Neural progenitor cell (in vitro differentiated cells): ENCODE results near the gene GPRC5A. TPM values are rescaled to one million over a fixed set of nuclear protein-coding genes. Genes with fewer than 3 reads are reported as not detected.

Source experiments
- DNase-seq: peaks from one replicate; pipeline ENCODE4 v3.0.0-alpha.2; 2016; ENCODE audit warnings: low spot score
- H2AFZ ChIP-seq: fragments of 200-600 bp; sonication (generic); replicated peaks from 2 replicates; pipeline ENCODE4 v1.6.1; 2016; ENCODE audit warnings: antibody characterized with exemption
- H3F3A ChIP-seq: fragments of 200-600 bp; sonication (generic); 2 replicates; pipeline ENCODE4 v1.6.1; 2016; ENCODE audit warnings: antibody characterized with exemption, low read depth
- H3K27ac ChIP-seq: fragments of 200-600 bp; sonication (generic); 2 replicates; pipeline ENCODE4 v1.5.1; 2016; ENCODE audit warnings: mild to moderate bottlenecking
- H3K27me3 ChIP-seq: fragments of 200-600 bp; sonication (generic); 2 replicates; pipeline ENCODE4 v1.6.1; 2016; ENCODE audit warnings: mild to moderate bottlenecking, moderate library complexity
- H3K36me3 ChIP-seq: fragments of 200-600 bp; sonication (generic); 2 replicates; pipeline ENCODE4 v1.5.1; 2016
- H3K4me1 ChIP-seq: fragments of 200-600 bp; sonication (generic); 2 replicates; pipeline ENCODE4 v1.6.1; 2016; ENCODE audit warnings: mixed run types
- H3K4me2 ChIP-seq: fragments of 200-600 bp; sonication (generic); 2 replicates; pipeline ENCODE4 v1.6.1; 2016
- H3K4me3 ChIP-seq: fragments of 200-600 bp; sonication (generic); 2 replicates; pipeline ENCODE4 v1.5.1; 2016
- H3K79me2 ChIP-seq: fragments of 200-600 bp; sonication (generic); 2 replicates; pipeline ENCODE4 v1.6.1; 2016; ENCODE audit warnings: low read depth
- H3K9ac ChIP-seq: fragments of 200-600 bp; sonication (generic); 2 replicates; pipeline ENCODE4 v1.6.1; 2016
- H3K9me3 ChIP-seq: fragments of 200-600 bp; sonication (generic); 2 replicates; pipeline ENCODE4 v1.5.1; 2016; ENCODE audit warnings: low read depth
- H4K20me1 ChIP-seq: fragments of 200-600 bp; sonication (generic); 2 replicates; pipeline ENCODE4 v1.6.1; 2016; ENCODE audit warnings: low read depth
- H3K27ac Mint-ChIP-seq: 3 replicates; pipeline ENCODE4 v1.8.0; 2021; ENCODE audit warnings: mixed read lengths
- H3K27me3 Mint-ChIP-seq: 2 replicates; pipeline ENCODE4 v1.8.0; 2022; ENCODE audit warnings: low read depth, mild to moderate bottlenecking, inconsistent platforms, moderate library complexity, mixed read lengths; ENCODE audit not compliant: insufficient read depth
- H3K36me3 Mint-ChIP-seq: 3 replicates; pipeline ENCODE4 v1.8.0; 2021; ENCODE audit warnings: mixed read lengths
- H3K4me1 Mint-ChIP-seq: 3 replicates; pipeline ENCODE4 v1.8.0; 2021; ENCODE audit warnings: mixed read lengths
- H3K4me3 Mint-ChIP-seq: 3 replicates; pipeline ENCODE4 v1.8.0; 2021; ENCODE audit warnings: mild to moderate bottlenecking, moderate library complexity, mixed read lengths
- H3K9me3 Mint-ChIP-seq: 3 replicates; pipeline ENCODE4 v1.8.0; 2020; ENCODE audit warnings: mixed read lengths
- EZH2 ChIP-seq: fragments of 200-600 bp; sonication (generic); IDR thresholded peaks from 2 replicates; pipeline ENCODE4 v1.6.1; 2017; ENCODE audit warnings: antibody characterized with exemption, mild to moderate bottlenecking, moderate library complexity
- EZH2phosphoT487 ChIP-seq: fragments of 200-600 bp; sonication (generic); IDR thresholded peaks from 2 replicates; pipeline ENCODE4 v1.6.1; 2017; ENCODE audit warnings: antibody characterized with exemption
- total RNA-seq: library from RNA; depleted of rRNA; stranded (reverse); fragments of >200 nt; gene quantifications from 2 replicates; pipeline ENCODE4 v1.2.3, GENCODE V29; 2015; ENCODE audit warnings: low replicate concordance
- TF ChIP-seq, protein P1 (sequence below): fragments of 200-600 bp; sonication (generic); IDR thresholded peaks from 2 replicates; pipeline ENCODE4 v1.5.1; 2017; ENCODE audit warnings: antibody characterized with exemption, mild to moderate bottlenecking

The GPRC5A gene
- total RNA-seq, 1 donor from 2014 or later, result not detected

DNA sequence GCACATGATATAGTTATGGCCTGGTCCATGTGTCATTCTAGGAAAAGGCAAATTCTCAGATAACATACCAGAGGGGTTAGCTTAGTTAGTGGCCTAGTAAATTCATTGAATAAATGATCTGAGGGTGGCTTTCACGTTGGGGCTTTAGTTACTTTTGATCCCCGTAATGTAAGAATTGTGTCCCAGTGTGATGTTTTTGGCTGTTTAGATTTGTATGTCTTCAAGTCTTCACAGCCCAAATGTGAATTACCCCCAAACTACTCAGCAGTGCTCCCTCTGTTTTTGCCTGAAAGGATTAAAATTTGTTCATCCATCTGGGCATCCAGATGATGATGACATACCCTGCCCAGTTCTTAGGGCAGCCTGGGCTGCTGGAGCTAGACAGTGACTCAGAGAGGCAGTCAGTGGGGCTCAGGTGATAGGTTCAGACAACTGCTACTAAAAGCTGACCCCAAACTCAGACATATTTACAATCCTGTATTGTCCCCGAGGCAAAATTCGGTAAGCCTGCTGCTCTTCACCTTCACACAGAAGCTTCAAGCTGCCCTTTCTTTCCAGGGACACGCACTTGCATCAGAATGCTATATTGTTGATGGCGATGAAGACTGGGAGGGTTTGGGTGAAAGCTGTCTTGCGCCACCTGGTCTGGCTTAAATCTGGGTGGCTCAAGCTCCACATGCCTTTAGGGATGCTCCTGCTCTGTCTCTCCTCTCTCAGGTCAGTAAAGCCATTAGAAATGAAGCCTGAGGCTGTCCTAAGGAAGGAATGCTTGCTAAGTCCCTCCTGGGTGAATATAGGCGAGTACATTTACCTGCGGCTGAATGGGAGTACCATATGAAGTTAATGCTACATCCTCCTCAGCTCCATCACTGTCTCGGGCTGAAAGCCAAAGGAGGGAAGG is 50.3 kb downstream of the GPRC5A start:
- H3K79me2 ChIP-seq, result no peaks in the 10 kb centered on the region
- no peaks in the 10 kb centered on the region for H3K36me3 ChIP-seq
- Mint-ChIP-seq H3K9me3 (no peaks in the 10 kb centered on the region), H3K27ac (no peak overlapping the region), H3K36me3 (no peaks in the 10 kb centered on the region), H3K27me3 (peaks cover 3% of the 10 kb centered on the region), H3K4me1 (no peaks in the 10 kb centered on the region), H3K4me3 (no peak overlapping the region)
- no peak overlapping the region for H2AFZ ChIP-seq
- H3K9me3 ChIP-seq, result no peaks in the 10 kb centered on the region
- no peak overlapping the region for H3K27ac ChIP-seq
- no peak overlapping the region for H3K4me2 ChIP-seq
- H3K4me1 ChIP-seq, result no peaks in the 10 kb centered on the region
- no peak overlapping the region for H3K9ac ChIP-seq
- TF ChIP-seq, protein P1, sequence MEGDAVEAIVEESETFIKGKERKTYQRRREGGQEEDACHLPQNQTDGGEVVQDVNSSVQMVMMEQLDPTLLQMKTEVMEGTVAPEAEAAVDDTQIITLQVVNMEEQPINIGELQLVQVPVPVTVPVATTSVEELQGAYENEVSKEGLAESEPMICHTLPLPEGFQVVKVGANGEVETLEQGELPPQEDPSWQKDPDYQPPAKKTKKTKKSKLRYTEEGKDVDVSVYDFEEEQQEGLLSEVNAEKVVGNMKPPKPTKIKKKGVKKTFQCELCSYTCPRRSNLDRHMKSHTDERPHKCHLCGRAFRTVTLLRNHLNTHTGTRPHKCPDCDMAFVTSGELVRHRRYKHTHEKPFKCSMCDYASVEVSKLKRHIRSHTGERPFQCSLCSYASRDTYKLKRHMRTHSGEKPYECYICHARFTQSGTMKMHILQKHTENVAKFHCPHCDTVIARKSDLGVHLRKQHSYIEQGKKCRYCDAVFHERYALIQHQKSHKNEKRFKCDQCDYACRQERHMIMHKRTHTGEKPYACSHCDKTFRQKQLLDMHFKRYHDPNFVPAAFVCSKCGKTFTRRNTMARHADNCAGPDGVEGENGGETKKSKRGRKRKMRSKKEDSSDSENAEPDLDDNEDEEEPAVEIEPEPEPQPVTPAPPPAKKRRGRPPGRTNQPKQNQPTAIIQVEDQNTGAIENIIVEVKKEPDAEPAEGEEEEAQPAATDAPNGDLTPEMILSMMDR, result no peak
- TF ChIP-seq EZH2, result no peak
- no peak for TF ChIP-seq EZH2phosphoT487
- H4K20me1 ChIP-seq, result no peaks in the 10 kb centered on the region
- H3F3A ChIP-seq, result no peaks in the 10 kb centered on the region
- no peak overlapping the region for H3K4me3 ChIP-seq
- no peak for DNase-seq
- no peaks in the 10 kb centered on the region for H3K27me3 ChIP-seq

DNA sequence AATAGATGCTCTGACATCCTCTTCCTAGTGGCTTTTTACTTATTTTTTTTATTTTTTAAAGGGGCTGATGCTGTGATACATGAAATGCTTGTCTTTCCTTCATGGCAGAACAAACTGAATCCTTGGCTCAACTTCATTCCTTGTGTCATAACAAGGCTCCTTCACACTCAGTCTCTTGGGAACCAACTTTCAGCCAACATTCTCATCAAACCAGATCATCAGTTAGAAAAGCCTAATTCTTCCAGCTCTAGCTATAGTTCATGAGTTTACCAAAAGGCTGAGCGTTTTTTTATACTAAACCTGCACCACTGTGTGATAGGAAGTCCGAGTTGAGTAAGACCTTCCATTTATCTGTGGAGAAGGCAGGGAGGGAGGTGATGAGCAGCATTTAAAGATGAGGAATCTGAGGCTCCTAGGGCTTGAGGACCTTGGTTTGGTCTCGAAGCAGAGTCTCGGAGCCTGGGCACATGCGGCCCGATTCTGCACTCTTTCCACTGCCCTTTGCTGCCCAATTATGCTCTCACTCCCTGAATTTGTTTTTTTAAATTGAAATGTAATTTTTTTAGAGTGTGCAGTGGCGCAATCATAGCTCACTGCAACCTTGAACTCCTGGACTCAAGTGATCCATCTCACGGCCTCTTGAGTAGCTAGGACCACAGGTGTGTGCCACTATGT is 52.4 kb downstream of the GPRC5A start:
- DNase-seq, result no peak
- Histone ChIP-seq H3K27ac (no peak overlapping the region), H3K4me2 (no peak overlapping the region), H4K20me1 (no peaks in the 10 kb centered on the region), H3K4me3 (no peak overlapping the region), H3F3A (no peaks in the 10 kb centered on the region), H3K4me1 (no peaks in the 10 kb centered on the region), H3K27me3 (no peaks in the 10 kb centered on the region), H3K79me2 (no peaks in the 10 kb centered on the region), H3K9me3 (no peaks in the 10 kb centered on the region), H2AFZ (no peak overlapping the region), H3K9ac (no peak overlapping the region), H3K36me3 (no peaks in the 10 kb centered on the region)
- Mint-ChIP-seq H3K4me1 (no peaks in the 10 kb centered on the region), H3K36me3 (no peaks in the 10 kb centered on the region), H3K27ac (no peak overlapping the region), H3K4me3 (no peak overlapping the region), H3K9me3 (no peaks in the 10 kb centered on the region), H3K27me3 (peaks cover 3% of the 10 kb centered on the region)
- TF ChIP-seq EZH2phosphoT487, result no peak

DNA sequence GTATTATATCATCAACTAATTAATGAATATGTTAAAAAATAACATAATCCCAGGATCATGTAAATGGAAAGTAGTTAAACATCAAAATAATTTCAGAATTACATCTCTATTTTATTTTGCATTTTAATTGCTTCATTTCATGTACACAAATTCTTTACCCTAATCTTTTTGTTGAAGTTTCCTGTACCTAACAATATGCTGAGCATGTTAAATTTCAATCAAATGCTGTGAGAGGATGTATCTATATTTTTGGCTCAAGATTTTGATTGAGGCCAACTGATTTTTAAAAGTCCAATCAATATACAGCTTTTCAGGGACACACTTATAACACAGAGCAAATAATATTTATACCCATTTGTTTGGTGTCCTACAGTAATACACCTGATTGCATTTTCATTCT is 54.2 kb downstream of the GPRC5A start:
- Histone ChIP-seq H3K27me3 (no peaks in the 10 kb centered on the region), H3K4me3 (no peak overlapping the region), H4K20me1 (no peaks in the 10 kb centered on the region), H3K79me2 (no peaks in the 10 kb centered on the region), H3K36me3 (no peaks in the 10 kb centered on the region), H3K9ac (no peak overlapping the region), H2AFZ (no peak overlapping the region), H3K27ac (no peak overlapping the region), H3F3A (no peaks in the 10 kb centered on the region), H3K4me2 (no peak overlapping the region), H3K9me3 (no peaks in the 10 kb centered on the region), H3K4me1 (no peaks in the 10 kb centered on the region)
- H3K4me3 Mint-ChIP-seq, result no peak overlapping the region
- no peaks in the 10 kb centered on the region for H3K36me3 Mint-ChIP-seq
- TF ChIP-seq, protein P1, result no peak
- no peak for TF ChIP-seq EZH2
- TF ChIP-seq EZH2phosphoT487, result no peak
- DNase-seq, result no peak
- peaks cover 2% of the 10 kb centered on the region for H3K9me3 Mint-ChIP-seq
- no peak overlapping the region for H3K27ac Mint-ChIP-seq
- no peaks in the 10 kb centered on the region for H3K4me1 Mint-ChIP-seq
- H3K27me3 Mint-ChIP-seq, result peaks cover 3% of the 10 kb centered on the region
